Measurements from ENCODE around the gene EEPD1.

The EEPD1 gene

GRCh38 chr7:36131026-36131425 lies 22.0 kb upstream of the EEPD1 start:
- no peaks in the 10 kb centered on the region for H3K9me3 ChIP-seq (ENCODE audit: control insufficient read depth, insufficient read depth, low read depth, low read length)
- no peak overlapping the region for H3K27ac ChIP-seq (ENCODE audit: low read depth, low read length)
- no peaks in the 10 kb centered on the region for H3K27me3 ChIP-seq (ENCODE audit: control insufficient read depth, insufficient read depth, low read length)
- H3K9ac ChIP-seq (ENCODE audit: low read length): no peak overlapping the region
- no peak overlapping the region for H3K4me3 ChIP-seq (ENCODE audit: low read depth, low read length)
- peaks cover 2% of the 10 kb centered on the region; the same call in 1 of the 2 replicates for H3K4me1 ChIP-seq (ENCODE audit: control insufficient read depth, insufficient read depth, low read length)
- no peaks in the 10 kb centered on the region for H3K36me3 ChIP-seq (ENCODE audit: control insufficient read depth, insufficient read depth, low read length)

- Histone ChIP-seq H3K27ac (ENCODE audit: low read depth, low read length) (no peak overlapping the region), H3K4me3 (ENCODE audit: low read depth, low read length) (no peak overlapping the region), H3K4me1 (ENCODE audit: control insufficient read depth, insufficient read depth, low read length) (peaks cover 2% of the 10 kb centered on the region; the same call in 1 of the 2 replicates), H3K9ac (ENCODE audit: low read length) (no peak overlapping the region), H3K36me3 (ENCODE audit: control insufficient read depth, insufficient read depth, low read length) (no peaks in the 10 kb centered on the region), H3K27me3 (ENCODE audit: control insufficient read depth, insufficient read depth, low read length) (no peaks in the 10 kb centered on the region), H3K9me3 (ENCODE audit: control insufficient read depth, insufficient read depth, low read depth, low read length) (no peaks in the 10 kb centered on the region)
Observed at GRCh38 chr7:36131499-36131898, 21.6 kb upstream of the EEPD1 start.

- Histone ChIP-seq H3K9me3 (ENCODE audit: control insufficient read depth, insufficient read depth, low read depth, low read length) (no peaks in the 10 kb centered on the region), H3K27me3 (ENCODE audit: control insufficient read depth, insufficient read depth, low read length) (no peaks in the 10 kb centered on the region), H3K4me3 (ENCODE audit: low read depth, low read length) (no peak overlapping the region), H3K4me1 (ENCODE audit: control insufficient read depth, insufficient read depth, low read length) (peaks cover 2% of the 10 kb centered on the region; the same call in 1 of the 2 replicates), H3K27ac (ENCODE audit: low read depth, low read length) (no peak overlapping the region), H3K36me3 (ENCODE audit: control insufficient read depth, insufficient read depth, low read length) (no peaks in the 10 kb centered on the region), H3K9ac (ENCODE audit: low read length) (no peak overlapping the region)
Observed at GRCh38 chr7:36132012-36132411, 21.0 kb upstream of the EEPD1 start.

GRCh38 chr7:36135700-36136099 lies 17.4 kb upstream of the EEPD1 start:
- no peaks in the 10 kb centered on the region for H3K36me3 ChIP-seq (ENCODE audit: control insufficient read depth, insufficient read depth, low read length)
- no peak overlapping the region for H3K9ac ChIP-seq (ENCODE audit: low read length)
- no peak overlapping the region for H3K4me3 ChIP-seq (ENCODE audit: low read depth, low read length)
- no peaks in the 10 kb centered on the region for H3K9me3 ChIP-seq (ENCODE audit: control insufficient read depth, insufficient read depth, low read depth, low read length)
- no peak overlapping the region for H3K27ac ChIP-seq (ENCODE audit: low read depth, low read length)
- H3K27me3 ChIP-seq (ENCODE audit: control insufficient read depth, insufficient read depth, low read length): no peaks in the 10 kb centered on the region
- H3K4me1 ChIP-seq (ENCODE audit: control insufficient read depth, insufficient read depth, low read length): no peaks in the 10 kb centered on the region

GRCh38 chr7:36137258-36137657 lies 15.8 kb upstream of the EEPD1 start:
- Histone ChIP-seq H3K36me3 (ENCODE audit: control insufficient read depth, insufficient read depth, low read length) (no peaks in the 10 kb centered on the region), H3K27me3 (ENCODE audit: control insufficient read depth, insufficient read depth, low read length) (no peaks in the 10 kb centered on the region), H3K4me1 (ENCODE audit: control insufficient read depth, insufficient read depth, low read length) (no peaks in the 10 kb centered on the region), H3K9ac (ENCODE audit: low read length) (no peak overlapping the region), H3K27ac (ENCODE audit: low read depth, low read length) (no peak overlapping the region), H3K4me3 (ENCODE audit: low read depth, low read length) (no peak overlapping the region), H3K9me3 (ENCODE audit: control insufficient read depth, insufficient read depth, low read depth, low read length) (no peaks in the 10 kb centered on the region)

- H3K27me3 ChIP-seq (ENCODE audit: control insufficient read depth, insufficient read depth, low read length): no peaks in the 10 kb centered on the region
- no peaks in the 10 kb centered on the region for H3K9me3 ChIP-seq (ENCODE audit: control insufficient read depth, insufficient read depth, low read depth, low read length)
- H3K9ac ChIP-seq (ENCODE audit: low read length): no peak overlapping the region
- H3K27ac ChIP-seq (ENCODE audit: low read depth, low read length): no peak overlapping the region
- H3K36me3 ChIP-seq (ENCODE audit: control insufficient read depth, insufficient read depth, low read length): no peaks in the 10 kb centered on the region
- no peak overlapping the region for H3K4me3 ChIP-seq (ENCODE audit: low read depth, low read length)
- H3K4me1 ChIP-seq (ENCODE audit: control insufficient read depth, insufficient read depth, low read length): no peaks in the 10 kb centered on the region
Observed at GRCh38 chr7:36137754-36138153, 15.3 kb upstream of the EEPD1 start.

- H3K9ac ChIP-seq (ENCODE audit: low read length): no peak overlapping the region
- H3K4me1 ChIP-seq (ENCODE audit: control insufficient read depth, insufficient read depth, low read length): no peaks in the 10 kb centered on the region
Observed at GRCh38 chr7:36138209-36138608, 14.8 kb upstream of the EEPD1 start.

GRCh38 chr7:36141351-36141750 lies 11.7 kb upstream of the EEPD1 start:
- no peaks in the 10 kb centered on the region for H3K4me1 ChIP-seq (ENCODE audit: control insufficient read depth, insufficient read depth, low read length)
- no peak overlapping the region for H3K9ac ChIP-seq (ENCODE audit: low read length)
- H3K36me3 ChIP-seq (ENCODE audit: control insufficient read depth, insufficient read depth, low read length): no peaks in the 10 kb centered on the region
- H3K27ac ChIP-seq (ENCODE audit: low read depth, low read length): no peak overlapping the region
- no peaks in the 10 kb centered on the region for H3K9me3 ChIP-seq (ENCODE audit: control insufficient read depth, insufficient read depth, low read depth, low read length)
- H3K4me3 ChIP-seq (ENCODE audit: low read depth, low read length): no peak overlapping the region
- no peaks in the 10 kb centered on the region for H3K27me3 ChIP-seq (ENCODE audit: control insufficient read depth, insufficient read depth, low read length)

More at GRCh38 chr7:36138209-36138608, 14.8 kb upstream of the EEPD1 start:
- H3K4me3 ChIP-seq (ENCODE audit: low read depth, low read length): no peak overlapping the region
- no peak overlapping the region for H3K27ac ChIP-seq (ENCODE audit: low read depth, low read length)
- H3K9me3 ChIP-seq (ENCODE audit: control insufficient read depth, insufficient read depth, low read depth, low read length): no peaks in the 10 kb centered on the region
- no peaks in the 10 kb centered on the region for H3K36me3 ChIP-seq (ENCODE audit: control insufficient read depth, insufficient read depth, low read length)
- H3K27me3 ChIP-seq (ENCODE audit: control insufficient read depth, insufficient read depth, low read length): no peaks in the 10 kb centered on the region

- no peaks in the 10 kb centered on the region for H3K9me3 ChIP-seq (ENCODE audit: control insufficient read depth, insufficient read depth, low read depth, low read length)
- H3K9ac ChIP-seq (ENCODE audit: low read length): no peak overlapping the region
- H3K36me3 ChIP-seq (ENCODE audit: control insufficient read depth, insufficient read depth, low read length): no peaks in the 10 kb centered on the region
- no peaks in the 10 kb centered on the region for H3K27me3 ChIP-seq (ENCODE audit: control insufficient read depth, insufficient read depth, low read length)
- H3K4me3 ChIP-seq (ENCODE audit: low read depth, low read length): no peak overlapping the region
- no peaks in the 10 kb centered on the region for H3K4me1 ChIP-seq (ENCODE audit: control insufficient read depth, insufficient read depth, low read length)
- H3K27ac ChIP-seq (ENCODE audit: low read depth, low read length): no peak overlapping the region
Observed at GRCh38 chr7:36141850-36142249, 11.2 kb upstream of the EEPD1 start.

GRCh38 chr7:36144189-36144588 lies 8.9 kb upstream of the EEPD1 start:
- Histone ChIP-seq H3K27me3 (ENCODE audit: control insufficient read depth, insufficient read depth, low read length) (no peaks in the 10 kb centered on the region), H3K36me3 (ENCODE audit: control insufficient read depth, insufficient read depth, low read length) (no peaks in the 10 kb centered on the region), H3K9ac (ENCODE audit: low read length) (no peak overlapping the region), H3K27ac (ENCODE audit: low read depth, low read length) (no peak overlapping the region), H3K4me1 (ENCODE audit: control insufficient read depth, insufficient read depth, low read length) (no peaks in the 10 kb centered on the region), H3K4me3 (ENCODE audit: low read depth, low read length) (no peak overlapping the region), H3K9me3 (ENCODE audit: control insufficient read depth, insufficient read depth, low read depth, low read length) (peaks cover 8% of the 10 kb centered on the region)

- Histone ChIP-seq H3K27ac (ENCODE audit: low read depth, low read length) (no peak overlapping the region), H3K27me3 (ENCODE audit: control insufficient read depth, insufficient read depth, low read length) (no peaks in the 10 kb centered on the region), H3K4me3 (ENCODE audit: low read depth, low read length) (no peak overlapping the region), H3K4me1 (ENCODE audit: control insufficient read depth, insufficient read depth, low read length) (no peaks in the 10 kb centered on the region), H3K9ac (ENCODE audit: low read length) (no peak overlapping the region), H3K36me3 (ENCODE audit: control insufficient read depth, insufficient read depth, low read length) (no peaks in the 10 kb centered on the region), H3K9me3 (ENCODE audit: control insufficient read depth, insufficient read depth, low read depth, low read length) (peaks cover 8% of the 10 kb centered on the region)
Observed at GRCh38 chr7:36145686-36146085, 7.4 kb upstream of the EEPD1 start.

- no peaks in the 10 kb centered on the region for H3K27me3 ChIP-seq (ENCODE audit: control insufficient read depth, insufficient read depth, low read length)
- peaks cover 5% of the 10 kb centered on the region for H3K4me1 ChIP-seq (ENCODE audit: control insufficient read depth, insufficient read depth, low read length)
- no peak overlapping the region for H3K27ac ChIP-seq (ENCODE audit: low read depth, low read length)
- H3K9ac ChIP-seq (ENCODE audit: low read length): no peak overlapping the region
- H3K4me3 ChIP-seq (ENCODE audit: low read depth, low read length): no peak overlapping the region
- peaks cover 8% of the 10 kb centered on the region for H3K9me3 ChIP-seq (ENCODE audit: control insufficient read depth, insufficient read depth, low read depth, low read length)
- H3K36me3 ChIP-seq (ENCODE audit: control insufficient read depth, insufficient read depth, low read length): no peaks in the 10 kb centered on the region
Observed at GRCh38 chr7:36147361-36147760, 5.7 kb upstream of the EEPD1 start.
